ENCODE data around the gene ORM2.

The ORM2 gene

DNA sequence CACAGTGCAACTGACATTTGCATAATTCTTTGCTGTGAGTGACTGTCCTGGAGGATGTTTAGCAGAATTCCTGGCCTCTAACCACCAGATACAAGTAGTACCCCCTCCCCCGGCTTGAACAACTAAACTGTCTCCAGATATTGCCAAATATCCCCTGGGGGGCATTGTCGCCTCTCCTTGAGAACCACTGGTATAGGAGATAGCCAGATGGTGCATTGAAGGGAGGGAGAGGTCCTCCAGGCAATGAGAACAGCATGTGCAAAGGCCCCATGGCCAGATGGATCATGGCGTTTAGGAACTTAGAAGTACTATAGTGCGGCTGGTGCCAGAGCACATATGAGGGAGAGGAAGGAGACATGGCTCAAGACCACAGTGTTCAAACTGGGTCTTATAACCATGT, 25.7 kb upstream of the ORM2 start:
- H4K20me1 ChIP-seq (ENCODE audit: insufficient read depth, low read length) = no peaks in the 10 kb centered on the region
- H3K9me3 ChIP-seq (ENCODE audit: insufficient read depth, low read length) = no peaks in the 10 kb centered on the region
- TF ChIP-seq EZH2phosphoT487 (IDR thresholded peaks at IDR 0.05; ENCODE audit: low read depth) = no peak
- TF ChIP-seq, protein P1, sequence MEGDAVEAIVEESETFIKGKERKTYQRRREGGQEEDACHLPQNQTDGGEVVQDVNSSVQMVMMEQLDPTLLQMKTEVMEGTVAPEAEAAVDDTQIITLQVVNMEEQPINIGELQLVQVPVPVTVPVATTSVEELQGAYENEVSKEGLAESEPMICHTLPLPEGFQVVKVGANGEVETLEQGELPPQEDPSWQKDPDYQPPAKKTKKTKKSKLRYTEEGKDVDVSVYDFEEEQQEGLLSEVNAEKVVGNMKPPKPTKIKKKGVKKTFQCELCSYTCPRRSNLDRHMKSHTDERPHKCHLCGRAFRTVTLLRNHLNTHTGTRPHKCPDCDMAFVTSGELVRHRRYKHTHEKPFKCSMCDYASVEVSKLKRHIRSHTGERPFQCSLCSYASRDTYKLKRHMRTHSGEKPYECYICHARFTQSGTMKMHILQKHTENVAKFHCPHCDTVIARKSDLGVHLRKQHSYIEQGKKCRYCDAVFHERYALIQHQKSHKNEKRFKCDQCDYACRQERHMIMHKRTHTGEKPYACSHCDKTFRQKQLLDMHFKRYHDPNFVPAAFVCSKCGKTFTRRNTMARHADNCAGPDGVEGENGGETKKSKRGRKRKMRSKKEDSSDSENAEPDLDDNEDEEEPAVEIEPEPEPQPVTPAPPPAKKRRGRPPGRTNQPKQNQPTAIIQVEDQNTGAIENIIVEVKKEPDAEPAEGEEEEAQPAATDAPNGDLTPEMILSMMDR (IDR thresholded peaks at IDR 0.05; ENCODE audit: low read depth, low read length) = no peak
- no peak overlapping the region for H3K4me3 ChIP-seq (ENCODE audit: low read length)
- H3K27ac ChIP-seq (ENCODE audit: low read length) = no peak overlapping the region
- H3K4me2 ChIP-seq (ENCODE audit: low read length) = no peak overlapping the region
- no peaks in the 10 kb centered on the region for H3K79me2 ChIP-seq (ENCODE audit: low read length)
- no peak overlapping the region for H2AFZ ChIP-seq (ENCODE audit: low read depth, low read length)
- H3K36me3 ChIP-seq (replicated peaks; ENCODE audit: low read depth, low read length) = no peaks in the 10 kb centered on the region
- no peaks in the 10 kb centered on the region for H3K4me1 ChIP-seq (ENCODE audit: low read length)
- peaks cover 7% of the 10 kb centered on the region; the same call in 1 of the 2 replicates for H3K27me3 ChIP-seq (ENCODE audit: low read depth, low read length)
- no peak overlapping the region for H3K9ac ChIP-seq (ENCODE audit: low read length)

GRCh38 chr9:114304416-114305188, 25.1 kb upstream of the ORM2 start:
- H3K36me3 ChIP-seq (replicated peaks; ENCODE audit: low read depth, low read length) = no peaks in the 10 kb centered on the region
- no peak overlapping the region for H3K9ac ChIP-seq (ENCODE audit: low read length)
- H3K79me2 ChIP-seq (ENCODE audit: low read length) = no peaks in the 10 kb centered on the region
- no peak overlapping the region for H2AFZ ChIP-seq (ENCODE audit: low read depth, low read length)
- no peaks in the 10 kb centered on the region for H3K4me1 ChIP-seq (ENCODE audit: low read length)
- H4K20me1 ChIP-seq (ENCODE audit: insufficient read depth, low read length) = no peaks in the 10 kb centered on the region
- no peak overlapping the region for H3K4me3 ChIP-seq (ENCODE audit: low read length)
- H3K9me3 ChIP-seq (ENCODE audit: insufficient read depth, low read length) = no peaks in the 10 kb centered on the region
- H3K4me2 ChIP-seq (ENCODE audit: low read length) = no peak overlapping the region
- no peak overlapping the region for H3K27ac ChIP-seq (ENCODE audit: low read length)
- peaks cover 7% of the 10 kb centered on the region; the same call in 1 of the 2 replicates for H3K27me3 ChIP-seq (ENCODE audit: low read depth, low read length)
- TF ChIP-seq, protein P1 (IDR thresholded peaks at IDR 0.05; ENCODE audit: low read depth, low read length) = no peak
- no peak for TF ChIP-seq EZH2phosphoT487 (IDR thresholded peaks at IDR 0.05; ENCODE audit: low read depth)

- H3K79me2 ChIP-seq (ENCODE audit: low read length) = no peaks in the 10 kb centered on the region
- peaks cover 7% of the 10 kb centered on the region; the same call in 1 of the 2 replicates for H3K27me3 ChIP-seq (ENCODE audit: low read depth, low read length)
- H3K36me3 ChIP-seq (replicated peaks; ENCODE audit: low read depth, low read length) = no peaks in the 10 kb centered on the region
- H2AFZ ChIP-seq (ENCODE audit: low read depth, low read length) = no peak overlapping the region
- no peak overlapping the region for H3K4me2 ChIP-seq (ENCODE audit: low read length)
- no peaks in the 10 kb centered on the region for H3K9me3 ChIP-seq (ENCODE audit: insufficient read depth, low read length)
- H3K9ac ChIP-seq (ENCODE audit: low read length) = no peak overlapping the region
- H3K27ac ChIP-seq (ENCODE audit: low read length) = no peak overlapping the region
- TF ChIP-seq, protein P1 (IDR thresholded peaks at IDR 0.05; ENCODE audit: low read depth, low read length) = no peak
- TF ChIP-seq EZH2phosphoT487 (IDR thresholded peaks at IDR 0.05; ENCODE audit: low read depth) = no peak
- H3K4me3 ChIP-seq (ENCODE audit: low read length) = no peak overlapping the region
- no peaks in the 10 kb centered on the region for H3K4me1 ChIP-seq (ENCODE audit: low read length)
- no peaks in the 10 kb centered on the region for H4K20me1 ChIP-seq (ENCODE audit: insufficient read depth, low read length)
These were observed 21.8 kb upstream of the ORM2 start for GRCh38 chr9:114307899-114308267.

- Histone ChIP-seq H3K27ac (ENCODE audit: low read length) (no peak overlapping the region), H3K36me3 (replicated peaks; ENCODE audit: low read depth, low read length) (no peaks in the 10 kb centered on the region), H3K4me2 (ENCODE audit: low read length) (no peak overlapping the region), H4K20me1 (ENCODE audit: insufficient read depth, low read length) (no peaks in the 10 kb centered on the region), H3K4me3 (ENCODE audit: low read length) (no peak overlapping the region), H3K9ac (ENCODE audit: low read length) (no peak overlapping the region), H2AFZ (ENCODE audit: low read depth, low read length) (no peak overlapping the region), H3K4me1 (ENCODE audit: low read length) (no peaks in the 10 kb centered on the region), H3K27me3 (ENCODE audit: low read depth, low read length) (peaks cover 7% of the 10 kb centered on the region; the same call in 1 of the 2 replicates), H3K9me3 (ENCODE audit: insufficient read depth, low read length) (no peaks in the 10 kb centered on the region), H3K79me2 (ENCODE audit: low read length) (no peaks in the 10 kb centered on the region)
- TF ChIP-seq EZH2phosphoT487 (IDR thresholded peaks at IDR 0.05; ENCODE audit: low read depth) = no peak
- TF ChIP-seq, protein P1 (IDR thresholded peaks at IDR 0.05; ENCODE audit: low read depth, low read length) = no peak
These were observed 21.2 kb upstream of the ORM2 start for GRCh38 chr9:114308361-114308950.

Data from OCI-LY3 (cell line).